Fibroblast of the aortic adventitia (primary cell): ENCODE results near the gene SAA4. TPM values are rescaled to one million over a fixed set of nuclear protein-coding genes. Genes with fewer than 3 reads are reported as not detected.

ENCODE experiments used
- DNase-seq: peaks from one replicate; pipeline ENCODE4 v3.0.0-alpha.2; 2010; ENCODE audit warnings: low read depth
- H3K4me3 ChIP-seq: 2 replicates; pipeline ENCODE4 v1.5.1; 2011; ENCODE audit warnings: low read depth, mild to moderate bottlenecking, control low read depth, low read length, moderate library complexity
- CTCF ChIP-seq: IDR thresholded peaks from 2 replicates; pipeline ENCODE4 v1.5.1; 2011; ENCODE audit warnings: mild to moderate bottlenecking, low read length, control low read depth, inconsistent platforms; ENCODE audit not compliant: insufficient read depth
- total RNA-seq: library from RNA; depleted of rRNA; stranded (reverse); fragments of >200 nt; gene quantifications from 2 replicates; pipeline ENCODE4 v1.2.3, GENCODE V29; 2012; ENCODE audit warnings: low replicate concordance

SAA4 gene
- total RNA-seq: 0.27 TPM in 1 of 2 replicates, not detected in the other

GRCh38 chr11:18236664-18237356 lies at the start of gene SAA4:
SAA4 (minus strand) TSS chr11:18236802; CDS start chr11:18235926, 876 bp downstream.
- DNase-seq: no peak
- no peak within 1 kb of the TSS for H3K4me3 ChIP-seq
- no peak for TF ChIP-seq CTCF

- no peak for DNase-seq
- no peak overlapping the region for H3K4me3 ChIP-seq
- TF ChIP-seq CTCF: no peak
These were observed 49.2 kb upstream of the SAA4 start for GRCh38 chr11:18285841-18286240.

- TF ChIP-seq CTCF: no peak
- no peak for DNase-seq
- no peak overlapping the region for H3K4me3 ChIP-seq
These were observed 46.0 kb upstream of the SAA4 start for GRCh38 chr11:18282626-18283025.

GRCh38 chr11:18280438-18281045 lies 43.9 kb upstream of the SAA4 start:
- no peak for DNase-seq
- no peak for TF ChIP-seq CTCF
- H3K4me3 ChIP-seq: no peak overlapping the region

- DNase-seq: no peak
- no peak for TF ChIP-seq CTCF
- no peak overlapping the region for H3K4me3 ChIP-seq
These were observed 41.1 kb upstream of the SAA4 start for GRCh38 chr11:18277565-18278271.

GRCh38 chr11:18271206-18271605 lies 34.6 kb upstream of the SAA4 start:
- no peak for TF ChIP-seq CTCF
- H3K4me3 ChIP-seq: no peak overlapping the region
- DNase-seq: no peak
